Brain microvascular endothelial cell (primary cell): ENCODE results near the gene ZNF22.

Experiments used
- DNase-seq: peaks from one replicate; pipeline ENCODE4 v3.0.0-alpha.2; 2020
- H3K27ac ChIP-seq: fragments of 250-450 bp; sonication (Bioruptor Pico); 2 replicates; pipeline ENCODE4 v1.5.1; 2020; ENCODE audit warnings: mild to moderate bottlenecking, moderate library complexity
- H3K27me3 ChIP-seq: fragments of 250-450 bp; sonication (Bioruptor Pico); replicated peaks from 2 replicates; pipeline ENCODE4 v1.5.1; 2020; ENCODE audit warnings: mild to moderate bottlenecking
- H3K36me3 ChIP-seq: fragments of 250-450 bp; sonication (Bioruptor Pico); replicated peaks from 2 replicates; pipeline ENCODE4 v1.5.1; 2020; ENCODE audit warnings: mild to moderate bottlenecking
- H3K4me3 ChIP-seq: 2 replicates; pipeline ENCODE4 v1.5.1; 2011; ENCODE audit warnings: low read depth, mild to moderate bottlenecking, control low read depth, low read length, moderate library complexity
- CTCF ChIP-seq: IDR thresholded peaks from 2 replicates; pipeline ENCODE4 v1.5.1; 2011; ENCODE audit warnings: low read depth, mild to moderate bottlenecking, moderate library complexity, low read length, control low read depth, inconsistent platforms; ENCODE audit errors: missing control alignments
- in situ Hi-C: cut with HindIII; loops from 2 replicates; pipeline ENCODE4 v1.10.0; 2017; ENCODE audit warnings: low sequenced_read_pairs, low pct_ligation_motif_present

ZNF22 gene

GRCh38 chr10:44993226-44993921 lies 7.3 kb upstream of the ZNF22 start:
- no peaks in the 10 kb centered on the region for H3K27me3 ChIP-seq
- no peak overlapping the region for H3K4me3 ChIP-seq
- in situ Hi-C loops = no loop called here
- TF ChIP-seq CTCF = no peak
- H3K27ac ChIP-seq = peak overlapping the region; percentile 9
- no peak for DNase-seq
- H3K36me3 ChIP-seq = no peaks in the 10 kb centered on the region

- Histone ChIP-seq H3K4me3 (no peak overlapping the region), H3K36me3 (no peaks in the 10 kb centered on the region), H3K27ac (peak overlapping the region; percentile 9), H3K27me3 (no peaks in the 10 kb centered on the region)
- in situ Hi-C loops = no loop called here
- no peak for TF ChIP-seq CTCF
- peak; percentile 18 for DNase-seq
Observed at GRCh38 chr10:44993922-44994751, 6.6 kb upstream of the ZNF22 start.

GRCh38 chr10:44994752-44995530 lies 5.8 kb upstream of the ZNF22 start:
- Histone ChIP-seq H3K27me3 (no peaks in the 10 kb centered on the region), H3K27ac (no peak overlapping the region), H3K4me3 (no peak overlapping the region), H3K36me3 (no peaks in the 10 kb centered on the region)
- TF ChIP-seq CTCF = no peak
- in situ Hi-C loops = no loop called here
- no peak for DNase-seq

- Histone ChIP-seq H3K27me3 (no peaks in the 10 kb centered on the region), H3K27ac (peak overlapping the region; percentile 34), H3K4me3 (no peak overlapping the region), H3K36me3 (no peaks in the 10 kb centered on the region)
- no peak for TF ChIP-seq CTCF
- in situ Hi-C loops = no loop called here
- DNase-seq = no peak
Observed at GRCh38 chr10:44995581-44995913, 5.2 kb upstream of the ZNF22 start.

GRCh38 chr10:44995914-44996669 lies 4.6 kb upstream of the ZNF22 start:
- in situ Hi-C loops = no loop called here
- DNase-seq = peak; percentile 32

More at GRCh38 chr10:44995914-44996669, 4.6 kb upstream of the ZNF22 start:
- no peak overlapping the region for H3K4me3 ChIP-seq
- no peak for TF ChIP-seq CTCF
- H3K27me3 ChIP-seq = no peaks in the 10 kb centered on the region
- no peaks in the 10 kb centered on the region for H3K36me3 ChIP-seq
- H3K27ac ChIP-seq = peak overlapping the region; percentile 34
